ENCODE data around the gene CD164. TPM values are rescaled to one million over a fixed set of nuclear protein-coding genes. Genes with fewer than 3 reads are reported as not detected.

Gene CD164
- polyA plus RNA-seq, 1 donor (not counting 4 experiments of a cell fraction or from before 2014, with no cell fraction given): 244 TPM

DNA sequence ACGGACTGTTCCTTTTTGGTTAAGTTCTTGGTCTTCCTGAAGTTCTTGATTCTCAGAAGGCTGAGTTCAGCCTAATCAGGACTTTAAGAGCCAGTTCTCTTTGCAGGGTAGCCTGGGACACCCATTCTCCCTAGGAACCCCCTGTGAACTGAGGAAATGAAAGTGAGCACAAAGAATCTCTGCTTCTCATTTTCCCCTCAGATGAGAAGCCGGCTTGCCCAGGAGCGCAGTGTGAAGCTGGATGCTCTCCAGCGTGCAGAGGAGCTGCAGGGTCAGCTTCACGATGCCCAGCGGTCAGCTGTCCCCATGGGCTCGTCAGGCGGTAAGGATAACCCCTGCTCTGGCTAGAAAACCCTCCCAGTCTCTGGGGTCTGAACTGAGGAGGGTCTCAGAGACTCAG lies 34.0 kb downstream of the CD164 start:
- Histone ChIP-seq H3K36me3 (ENCODE audit: control insufficient read depth in 2 of 2, extremely low read depth in 1 of 2, insufficient read depth in 2 of 2, low read length in 2 of 2) (no peaks in the 10 kb centered on the region), H3K9me3 (ENCODE audit: control insufficient read depth, low read depth, low read length) (no peaks in the 10 kb centered on the region), H4K20me1 (ENCODE audit: control insufficient read depth, extremely low read depth, insufficient read depth, low read length) (no peaks in the 10 kb centered on the region), H3K27ac (ENCODE audit: control insufficient read depth, insufficient read depth, low read length) (no peak overlapping the region), H3K4me1 (ENCODE audit: control insufficient read depth, extremely low read depth, insufficient read depth, low read length) (peaks cover 11% of the 10 kb centered on the region), H3K4me2 (ENCODE audit: control insufficient read depth, extremely low read depth, insufficient read depth, low read depth, low read length) (no peak overlapping the region), H3K9me1 (ENCODE audit: control insufficient read depth, extremely low read depth, insufficient read depth, low read length) (no peaks in the 10 kb centered on the region), H3K4me3 (ENCODE audit: control insufficient read depth in 2 of 3, extremely low read depth in 1 of 3, insufficient read depth in 2 of 3, low read depth in 1 of 3, low read length in 3 of 3) (no peak overlapping the region), H3K79me2 (ENCODE audit: control insufficient read depth, insufficient read depth, low read length) (no peaks in the 10 kb centered on the region), H2AFZ (ENCODE audit: control insufficient read depth, low read length) (no peak overlapping the region), H3K27me3 (ENCODE audit: control insufficient read depth, extremely low read depth, insufficient read depth, low read length) (no peaks in the 10 kb centered on the region), H3K9ac (ENCODE audit: control insufficient read depth, extremely low read depth, insufficient read depth, low read length) (no peak overlapping the region)
- FAIRE-seq (no peak), DNase-seq (ENCODE audit: low read depth, low spot score) (no peak)
- dilution Hi-C loops (cut with MboI; ENCODE audit: extremely low pct_ligation_motif_present, low sequenced_read_pairs): no loop called here
- TF ChIP-seq, protein P1, sequence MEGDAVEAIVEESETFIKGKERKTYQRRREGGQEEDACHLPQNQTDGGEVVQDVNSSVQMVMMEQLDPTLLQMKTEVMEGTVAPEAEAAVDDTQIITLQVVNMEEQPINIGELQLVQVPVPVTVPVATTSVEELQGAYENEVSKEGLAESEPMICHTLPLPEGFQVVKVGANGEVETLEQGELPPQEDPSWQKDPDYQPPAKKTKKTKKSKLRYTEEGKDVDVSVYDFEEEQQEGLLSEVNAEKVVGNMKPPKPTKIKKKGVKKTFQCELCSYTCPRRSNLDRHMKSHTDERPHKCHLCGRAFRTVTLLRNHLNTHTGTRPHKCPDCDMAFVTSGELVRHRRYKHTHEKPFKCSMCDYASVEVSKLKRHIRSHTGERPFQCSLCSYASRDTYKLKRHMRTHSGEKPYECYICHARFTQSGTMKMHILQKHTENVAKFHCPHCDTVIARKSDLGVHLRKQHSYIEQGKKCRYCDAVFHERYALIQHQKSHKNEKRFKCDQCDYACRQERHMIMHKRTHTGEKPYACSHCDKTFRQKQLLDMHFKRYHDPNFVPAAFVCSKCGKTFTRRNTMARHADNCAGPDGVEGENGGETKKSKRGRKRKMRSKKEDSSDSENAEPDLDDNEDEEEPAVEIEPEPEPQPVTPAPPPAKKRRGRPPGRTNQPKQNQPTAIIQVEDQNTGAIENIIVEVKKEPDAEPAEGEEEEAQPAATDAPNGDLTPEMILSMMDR (optimal IDR thresholded peaks at IDR 0.05 in 1 of 3, IDR thresholded peaks at IDR 0.05 in 1 of 3, conservative IDR thresholded peaks at IDR 0.05 in 1 of 3; ENCODE audit: extremely low read depth in 1 of 3, insufficient read depth in 2 of 3, low read length in 3 of 3): no peak
- no peak for TF ChIP-seq EZH2 (IDR thresholded peaks at IDR 0.05; ENCODE audit: low read length)

DNA sequence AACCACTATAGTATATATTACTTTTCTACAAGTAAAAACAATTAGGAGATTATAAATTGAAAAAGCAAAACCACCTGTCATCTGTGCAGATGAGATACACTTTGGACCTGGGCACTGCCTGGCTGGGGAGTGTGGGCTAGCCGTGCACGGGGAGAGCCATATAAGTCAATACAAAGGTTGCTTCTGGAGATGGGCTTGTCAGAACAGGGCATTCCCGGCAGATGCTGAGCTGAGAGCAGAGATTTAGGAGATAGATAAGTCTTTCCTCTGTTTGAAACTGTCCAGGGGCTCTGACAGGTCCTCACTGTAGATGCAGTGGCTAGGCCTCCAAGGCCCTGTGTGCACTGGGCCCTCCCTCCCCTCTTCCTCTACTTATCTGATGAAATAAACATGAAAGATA lies 34.5 kb downstream of the CD164 start:
- no peak for FAIRE-seq
- dilution Hi-C loops (cut with MboI; ENCODE audit: extremely low pct_ligation_motif_present, low sequenced_read_pairs): no loop called here
- TF ChIP-seq, protein P1 (optimal IDR thresholded peaks at IDR 0.05 in 1 of 3, IDR thresholded peaks at IDR 0.05 in 1 of 3, conservative IDR thresholded peaks at IDR 0.05 in 1 of 3; ENCODE audit: extremely low read depth in 1 of 3, insufficient read depth in 2 of 3, low read length in 3 of 3): no peak
- no peak for TF ChIP-seq EZH2 (IDR thresholded peaks at IDR 0.05; ENCODE audit: low read length)

More for the DNA sequence above, 34.5 kb downstream of the CD164 start:
- Histone ChIP-seq H3K79me2 (ENCODE audit: control insufficient read depth, insufficient read depth, low read length) (no peaks in the 10 kb centered on the region), H3K4me1 (ENCODE audit: control insufficient read depth, extremely low read depth, insufficient read depth, low read length) (peaks cover 11% of the 10 kb centered on the region), H3K36me3 (ENCODE audit: control insufficient read depth in 2 of 2, extremely low read depth in 1 of 2, insufficient read depth in 2 of 2, low read length in 2 of 2) (no peaks in the 10 kb centered on the region), H3K4me3 (ENCODE audit: control insufficient read depth in 2 of 3, extremely low read depth in 1 of 3, insufficient read depth in 2 of 3, low read depth in 1 of 3, low read length in 3 of 3) (no peak overlapping the region), H3K27me3 (ENCODE audit: control insufficient read depth, extremely low read depth, insufficient read depth, low read length) (no peaks in the 10 kb centered on the region), H4K20me1 (ENCODE audit: control insufficient read depth, extremely low read depth, insufficient read depth, low read length) (no peaks in the 10 kb centered on the region), H3K9ac (ENCODE audit: control insufficient read depth, extremely low read depth, insufficient read depth, low read length) (no peak overlapping the region), H3K27ac (ENCODE audit: control insufficient read depth, insufficient read depth, low read length) (no peak overlapping the region), H3K4me2 (ENCODE audit: control insufficient read depth, extremely low read depth, insufficient read depth, low read depth, low read length) (no peak overlapping the region), H3K9me3 (ENCODE audit: control insufficient read depth, low read depth, low read length) (no peaks in the 10 kb centered on the region), H3K9me1 (ENCODE audit: control insufficient read depth, extremely low read depth, insufficient read depth, low read length) (no peaks in the 10 kb centered on the region), H2AFZ (ENCODE audit: control insufficient read depth, low read length) (no peak overlapping the region)
- DNase-seq (ENCODE audit: low read depth, low spot score): no peak

Measured in keratinocyte (primary cell).